GM18508 (cell line): ENCODE data around the gene ANXA3.
"Not testable (repeated sequence)": the region's sequence is repeated elsewhere in the genome, so short reads cannot be mapped to it uniquely, and the experiment has no call there.

Source experiments
- ATAC-seq: cut with Tn5 transposase; IDR thresholded peaks from one replicate; pipeline ENCODE4 v1.9.1; 2021; ENCODE audit warnings: moderate number of reproducible peaks; ENCODE audit not compliant: insufficient read depth, unreplicated experiment

Gene ANXA3

DNA sequence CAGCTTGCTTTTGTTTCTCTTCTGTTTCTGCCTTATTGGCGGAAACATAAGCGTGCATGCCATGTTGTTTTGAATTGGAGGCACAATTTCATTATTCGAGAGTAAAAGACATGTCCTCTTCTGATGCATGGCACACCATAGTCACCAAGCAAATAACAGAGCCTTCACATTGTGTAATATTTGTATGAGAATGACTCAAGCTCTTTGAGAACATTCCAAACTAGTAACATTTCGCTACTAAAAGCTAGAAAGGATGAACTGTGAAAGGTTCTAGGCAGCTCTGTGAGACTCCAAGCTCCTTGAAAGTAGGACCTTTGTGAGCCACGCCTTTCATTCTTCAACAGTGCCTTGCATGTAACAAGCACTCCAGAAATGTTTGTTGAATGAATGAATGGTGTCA lies 9.2 kb upstream of the ANXA3 start:
- ATAC-seq = no peak

DNA sequence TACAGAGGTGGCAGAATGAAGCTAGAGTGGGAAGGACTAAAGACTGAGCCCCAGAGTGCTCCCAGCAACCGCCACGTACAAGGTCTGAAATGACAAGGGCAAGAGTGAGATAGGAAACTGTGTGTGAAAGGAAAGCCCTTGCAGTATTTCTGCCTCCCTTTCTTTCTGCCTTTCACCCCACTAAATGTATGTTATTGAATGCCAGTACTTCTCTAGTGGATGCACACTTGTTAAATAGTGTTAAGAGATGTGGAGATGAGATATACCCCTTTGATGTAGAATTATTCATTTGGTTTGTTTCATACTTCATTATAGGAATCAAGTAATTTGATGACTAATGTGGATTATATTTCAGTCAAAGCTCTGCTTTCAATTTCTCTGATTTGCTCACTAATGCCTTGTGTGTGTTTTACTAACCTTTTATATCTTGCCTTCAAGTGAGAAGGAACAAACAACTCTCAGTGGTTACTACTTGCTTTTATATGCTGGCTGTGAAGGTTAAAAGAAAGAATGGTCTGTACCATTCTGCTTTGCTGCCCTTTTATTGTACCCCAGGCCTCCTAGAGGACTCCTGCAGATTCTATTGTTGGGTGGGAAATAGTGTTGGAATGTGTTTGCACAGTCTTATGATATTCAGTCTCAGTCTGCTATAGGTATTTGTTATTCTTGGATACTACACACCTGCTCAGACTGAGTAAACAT lies 8.0 kb upstream of the ANXA3 start:
- no peak for ATAC-seq

DNA sequence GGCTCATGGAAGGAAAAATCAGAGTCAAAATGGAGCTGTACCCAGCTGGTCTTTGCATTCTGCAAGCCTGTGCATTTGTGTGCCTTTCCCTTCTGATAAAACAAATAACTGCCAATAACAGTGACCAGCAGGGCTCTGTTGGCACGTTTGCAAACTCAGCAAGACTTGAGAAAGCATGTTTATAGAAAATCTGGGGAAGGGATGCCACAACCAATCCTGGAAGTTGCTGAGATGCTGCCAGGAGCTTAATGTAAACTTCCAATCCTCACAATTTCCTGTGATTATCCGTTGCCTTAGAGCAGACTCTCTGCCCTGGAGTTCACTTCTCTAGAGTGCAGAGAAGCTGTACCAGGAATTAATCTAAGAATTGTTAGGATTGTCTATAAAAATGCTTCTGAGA lies 6.9 kb upstream of the ANXA3 start:
- no peak for ATAC-seq

DNA sequence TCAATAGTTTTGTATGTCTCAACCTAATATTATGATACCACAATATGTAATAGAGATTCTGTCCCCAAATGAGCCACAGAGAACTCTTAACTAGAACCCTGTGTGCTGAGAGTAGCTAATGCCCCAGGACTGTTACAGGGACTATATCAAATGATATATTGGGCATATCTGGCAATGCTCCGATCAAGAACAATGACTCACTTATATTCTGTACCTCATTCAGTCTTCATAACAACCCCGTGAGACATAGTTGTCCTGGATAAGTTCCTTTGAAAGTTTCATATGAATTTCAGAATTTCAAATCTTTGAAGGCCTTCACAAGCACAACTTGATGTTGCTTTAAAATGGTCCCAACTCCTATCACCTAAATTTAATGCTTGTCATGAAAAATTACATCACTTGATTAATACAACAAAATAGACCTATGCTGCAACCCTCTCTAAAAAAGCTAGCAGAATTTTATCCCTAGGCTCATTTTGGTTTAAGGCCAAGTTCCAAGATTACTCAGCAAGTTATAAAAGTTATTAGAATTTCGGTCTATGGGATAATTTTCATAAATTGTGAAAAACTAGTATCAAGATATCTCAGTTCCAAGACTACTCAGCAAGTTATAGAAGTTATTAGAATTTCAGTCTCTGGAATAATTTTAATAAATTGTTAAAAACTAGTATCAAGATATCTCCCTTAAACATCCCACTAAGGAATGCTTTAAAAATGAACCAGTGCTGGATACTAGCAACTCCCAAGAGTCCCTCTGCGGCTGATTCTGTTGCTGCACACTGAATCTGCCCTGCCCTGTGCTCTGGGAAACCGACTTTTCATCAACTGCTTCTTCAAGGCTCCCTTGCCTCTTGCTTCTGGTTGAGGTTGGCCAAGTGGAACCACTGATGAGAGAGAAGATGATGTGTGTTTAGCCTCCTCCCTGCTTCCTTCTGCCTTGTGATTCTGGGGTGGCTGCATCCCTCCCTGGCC lies 6.0 kb upstream of the ANXA3 start:
- ATAC-seq = no peak

DNA sequence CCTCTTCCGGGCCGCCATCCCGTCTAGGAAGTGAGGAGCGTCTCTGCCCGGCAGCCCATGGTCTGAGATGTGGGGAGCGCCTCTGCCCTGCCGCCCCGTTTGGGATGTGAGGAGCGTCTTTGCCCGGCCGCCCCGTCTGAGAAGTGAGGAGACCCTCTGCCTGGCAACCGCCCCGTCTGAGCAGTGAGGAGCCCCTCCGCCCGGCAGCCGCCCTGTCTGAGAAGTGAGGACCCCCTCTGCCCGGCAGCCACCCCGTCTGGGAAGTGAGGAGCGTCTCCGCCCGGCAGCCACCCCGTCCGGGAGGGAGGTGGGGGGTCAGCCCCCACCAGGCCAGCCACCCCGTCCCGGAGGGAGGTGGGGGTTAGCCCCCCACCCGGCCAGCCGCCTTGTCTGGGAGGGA lies 3.7 kb upstream of the ANXA3 start:
- ATAC-seq = not testable (repeated sequence)

DNA sequence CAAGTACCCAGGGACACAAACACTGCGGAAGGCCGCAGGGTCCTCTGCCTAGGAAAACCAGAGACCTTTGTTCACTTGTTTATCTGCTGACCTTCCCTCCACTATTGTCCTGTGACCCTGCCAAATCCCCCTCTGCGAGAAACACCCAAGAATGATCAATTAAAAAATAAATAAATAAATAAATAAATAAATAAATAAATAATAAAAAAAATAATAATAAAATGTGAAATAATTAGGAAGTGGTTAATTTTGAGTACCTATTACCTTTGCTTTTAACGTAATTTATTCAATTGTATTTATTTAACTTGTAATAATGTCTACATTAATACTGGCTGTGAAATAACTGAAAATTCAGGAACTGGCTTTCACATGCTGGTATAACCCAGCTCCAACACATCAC lies 2.7 kb upstream of the ANXA3 start:
- not testable (repeated sequence) for ATAC-seq

DNA sequence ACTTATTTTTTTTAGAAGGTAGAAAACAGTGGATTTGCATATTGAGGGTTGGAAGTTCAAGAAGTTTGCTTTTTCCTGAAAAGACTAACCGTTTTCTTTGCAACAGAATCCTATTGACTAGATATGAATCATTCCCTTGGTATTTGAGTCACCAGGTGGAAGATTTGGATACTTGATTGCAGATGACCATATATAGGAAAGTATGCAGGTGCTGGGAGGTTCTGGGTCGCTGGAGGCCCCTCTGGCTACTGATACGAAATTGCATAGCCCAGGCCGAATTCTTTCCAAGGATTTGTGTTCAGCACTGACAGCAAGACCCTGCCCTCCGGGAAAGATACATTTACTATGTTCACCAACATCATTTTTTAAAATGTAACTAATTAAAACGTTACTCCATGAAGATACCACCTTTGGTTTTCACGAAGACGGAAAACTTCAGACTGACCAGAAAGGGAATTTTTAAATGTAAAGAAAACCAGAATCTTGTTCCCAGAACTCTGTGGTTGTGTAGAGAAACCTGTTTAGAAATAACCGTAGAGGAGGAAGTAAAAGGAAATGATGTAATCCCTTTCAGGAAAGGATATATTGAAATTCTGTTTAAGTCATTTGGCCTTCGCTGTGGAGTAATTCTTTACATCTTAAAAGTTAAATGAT lies 946 bp downstream of the ANXA3 start:
- no peak for ATAC-seq

DNA sequence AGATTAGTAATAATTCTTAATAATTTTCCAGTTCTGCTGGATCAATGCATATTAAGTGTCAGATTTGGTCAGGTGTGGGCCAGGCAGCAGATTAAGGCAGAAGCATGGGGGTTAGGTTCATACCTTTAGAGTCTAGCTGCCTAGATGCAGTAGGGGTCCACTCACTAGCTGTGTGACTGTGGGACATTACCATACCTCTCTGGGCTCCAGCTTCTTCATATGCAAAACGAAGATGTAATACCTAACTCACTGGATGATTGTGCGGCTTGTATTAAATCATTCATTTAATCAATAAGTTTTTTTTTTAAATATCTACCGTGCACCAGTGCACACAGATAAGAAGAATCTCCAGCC lies 1.4 kb downstream of the ANXA3 start:
- ATAC-seq = no peak

DNA sequence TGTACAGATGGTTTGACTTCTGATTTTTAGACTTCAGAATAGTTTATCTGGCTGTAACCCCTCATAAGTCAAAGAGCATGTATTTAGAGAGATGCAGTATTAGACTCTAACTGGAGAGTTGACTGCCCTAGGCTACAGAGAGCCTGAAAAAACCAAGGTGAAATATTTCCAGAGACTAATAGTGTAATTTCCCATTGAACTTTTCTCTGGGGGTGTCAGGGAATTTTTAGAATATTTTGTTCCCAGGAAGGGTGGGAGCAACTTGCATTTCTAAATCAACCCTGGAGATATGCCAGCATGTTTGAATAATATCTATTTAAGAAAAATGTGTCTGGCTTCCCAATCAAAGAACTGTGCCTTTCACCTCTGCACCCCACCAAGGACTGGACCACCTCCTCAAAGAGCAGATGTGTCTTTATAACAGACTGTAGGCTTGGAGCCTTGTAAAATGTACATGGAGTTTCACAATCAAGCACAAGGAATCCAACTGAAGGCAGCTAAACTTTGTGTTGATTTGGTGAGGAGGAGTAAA lies 2.0 kb downstream of the ANXA3 start:
- ATAC-seq = no peak

DNA sequence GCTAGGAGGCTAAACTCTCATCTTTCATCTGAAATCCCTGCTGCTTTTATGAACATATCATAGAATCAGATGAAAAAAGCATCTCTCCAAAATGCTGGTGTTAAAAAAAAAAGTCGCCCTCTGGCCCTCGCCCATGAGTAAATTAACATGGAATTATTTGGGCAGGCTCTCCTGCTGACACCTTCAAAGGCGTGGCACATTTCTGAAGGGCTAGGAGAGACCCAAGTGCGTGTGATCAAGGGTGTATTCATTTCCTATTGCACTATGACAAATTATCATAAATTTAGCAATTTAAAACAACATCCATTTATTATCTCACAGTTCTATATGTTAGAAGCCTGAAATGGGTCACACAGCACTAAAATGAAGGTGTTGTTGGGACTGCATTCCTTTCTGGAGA lies 5.1 kb downstream of the ANXA3 start:
- ATAC-seq = no peak

DNA sequence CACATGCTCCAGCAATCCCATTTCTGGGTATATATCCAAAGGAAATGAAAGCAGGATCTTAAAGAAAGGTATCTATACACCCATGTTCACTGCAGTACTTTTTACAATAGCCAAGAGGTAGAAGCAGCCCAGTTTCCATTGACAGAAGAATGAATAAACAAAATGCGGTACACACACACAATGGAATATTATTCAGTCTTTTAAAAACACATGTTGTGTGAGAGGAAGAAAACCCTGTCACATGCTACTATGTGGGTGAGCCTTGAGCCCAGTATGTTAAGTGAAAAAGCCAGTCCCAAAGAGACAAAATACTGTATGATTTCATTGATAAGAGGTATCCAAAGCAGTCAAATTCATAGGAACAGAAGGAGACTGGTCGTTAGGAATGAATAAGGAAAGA lies 6.3 kb downstream of the ANXA3 start:
- no peak for ATAC-seq

DNA sequence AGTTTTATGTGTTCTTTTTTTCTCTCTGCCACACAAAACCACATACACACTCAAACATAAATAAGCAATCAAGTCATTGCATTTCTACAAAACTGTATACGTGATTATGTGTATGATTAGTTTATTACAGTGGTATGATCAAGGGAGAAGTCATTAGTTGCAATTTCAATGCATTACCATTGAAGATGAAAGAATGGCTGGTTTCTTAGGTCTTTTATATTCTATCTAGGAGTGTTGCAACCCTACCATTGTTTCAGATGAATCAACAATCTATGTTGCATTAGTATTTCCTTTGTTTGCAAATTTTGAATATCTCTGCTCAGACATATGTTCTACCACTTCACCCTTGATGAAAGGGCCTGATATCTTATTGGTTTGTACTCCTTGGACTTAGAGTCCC lies 6.8 kb downstream of the ANXA3 start:
- ATAC-seq = no peak

DNA sequence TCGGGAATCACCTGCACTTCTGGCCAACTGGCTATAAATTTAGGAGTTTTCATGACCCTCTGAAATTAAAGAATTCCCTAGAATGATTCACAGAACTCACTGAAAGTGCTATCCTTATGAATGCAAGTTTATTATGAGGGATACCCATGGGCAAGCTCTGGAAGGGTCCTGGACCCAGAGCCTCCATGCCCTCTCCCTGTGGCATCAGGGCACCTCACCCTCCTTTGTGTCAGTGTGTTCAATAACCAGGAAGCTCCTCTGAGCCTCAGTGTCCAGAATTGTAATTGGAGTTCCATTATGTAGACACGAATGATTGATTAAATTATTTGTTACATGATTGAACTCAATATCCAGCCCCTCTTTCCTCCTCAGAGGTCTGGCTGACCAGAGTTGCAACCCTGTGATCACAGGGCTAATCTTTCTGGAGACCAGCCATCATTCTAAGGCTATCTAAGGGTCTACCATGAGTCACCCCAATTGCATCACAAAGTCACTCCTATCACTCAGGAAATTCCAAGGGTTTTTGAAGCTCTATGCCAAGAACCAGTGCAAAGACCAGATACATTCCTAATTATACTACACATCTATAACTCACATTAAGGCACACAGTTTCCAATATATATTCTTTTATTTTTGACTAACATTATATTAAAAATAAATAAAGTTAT lies 8.9 kb downstream of the ANXA3 start:
- ATAC-seq = no peak

DNA sequence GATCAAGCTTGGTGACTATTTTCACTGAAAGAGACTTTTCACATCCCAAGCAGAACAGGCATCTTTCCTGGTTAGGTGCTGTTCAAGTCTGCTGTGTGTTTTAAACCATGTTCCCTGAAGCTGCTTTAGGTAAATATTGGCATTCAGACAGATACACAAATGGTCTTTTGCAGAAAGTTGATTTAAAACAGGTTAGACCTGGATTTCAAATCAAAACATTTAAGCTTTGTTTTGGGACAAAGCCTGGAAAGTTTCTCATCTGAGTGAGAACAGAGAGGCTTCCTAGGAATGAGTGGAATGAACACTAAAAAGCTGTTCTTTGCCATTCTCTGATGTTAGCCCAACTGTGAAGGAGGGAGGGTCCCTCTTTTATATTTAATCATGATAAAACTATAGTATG lies 10.1 kb downstream of the ANXA3 start:
- ATAC-seq = no peak

DNA sequence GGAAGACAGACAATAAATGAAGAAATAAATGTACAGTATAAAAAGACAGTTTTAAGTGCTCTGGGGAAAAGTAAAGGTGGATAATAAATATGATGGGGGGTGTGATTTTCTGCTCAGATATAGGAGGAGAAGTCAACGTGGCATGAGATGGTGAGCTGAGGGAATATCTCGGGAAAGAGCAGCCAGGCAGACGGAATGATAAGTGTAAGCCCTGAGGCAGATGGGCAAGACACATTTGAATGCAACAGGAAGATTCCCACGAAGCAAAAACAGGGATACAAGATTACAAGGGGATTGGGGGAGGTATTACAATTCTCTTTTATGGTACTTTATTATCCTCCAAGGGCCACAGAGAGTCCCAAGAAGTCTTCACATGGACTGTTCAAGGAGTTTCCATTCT lies 11.1 kb downstream of the ANXA3 start:
- ATAC-seq = no peak

DNA sequence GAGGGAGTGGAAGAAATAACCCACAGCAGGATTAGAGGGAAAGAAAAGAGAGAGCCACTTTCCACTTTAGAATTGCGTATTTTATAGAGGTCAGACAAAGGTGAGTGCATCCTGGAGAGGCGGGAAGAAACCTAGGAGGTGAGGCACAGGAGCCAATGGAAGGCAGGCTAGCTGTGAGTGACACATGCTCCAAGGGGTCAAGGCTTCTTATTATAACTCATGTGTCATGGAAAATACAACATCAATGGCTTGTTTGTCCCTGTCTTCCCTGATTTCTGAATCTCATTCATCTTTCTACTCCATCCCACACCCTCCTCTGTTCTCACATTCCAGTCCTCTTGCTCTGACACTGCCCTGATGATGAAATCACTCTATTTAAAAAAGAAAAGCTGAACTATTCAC lies 14.4 kb downstream of the ANXA3 start:
- ATAC-seq = no peak

DNA sequence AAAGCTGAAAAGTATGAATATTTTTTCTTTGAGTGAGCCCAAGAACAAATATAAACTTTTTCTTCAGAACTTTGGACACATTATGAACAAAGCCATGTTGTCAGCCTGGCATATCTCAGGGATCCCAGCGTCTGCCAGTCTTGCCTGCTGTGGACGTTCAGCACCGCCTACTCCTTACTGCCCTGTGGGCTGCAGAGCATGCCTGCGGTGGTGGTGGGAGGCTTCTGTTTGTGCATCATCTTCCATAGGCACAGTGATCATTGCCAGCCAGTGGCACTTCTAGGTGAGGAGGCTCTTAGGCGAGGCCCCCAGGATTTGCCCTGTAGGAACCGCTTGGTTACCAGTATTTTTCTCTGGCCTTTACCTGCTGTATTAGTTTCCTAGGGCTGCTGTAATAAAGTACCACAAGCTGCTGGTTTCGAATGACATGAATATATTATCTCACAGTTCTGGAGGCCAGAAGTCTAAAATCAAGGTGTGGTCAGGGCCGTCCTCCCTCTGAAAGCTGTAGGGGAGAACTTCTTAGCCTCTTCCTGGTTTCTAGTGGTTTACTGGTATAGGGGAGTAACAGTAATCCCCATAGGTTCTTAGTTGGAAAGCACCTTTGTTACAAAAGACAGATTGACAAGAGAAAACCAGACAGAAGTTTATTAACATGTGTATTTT lies 15.4 kb downstream of the ANXA3 start:
- peak; percentile 78 for ATAC-seq

DNA sequence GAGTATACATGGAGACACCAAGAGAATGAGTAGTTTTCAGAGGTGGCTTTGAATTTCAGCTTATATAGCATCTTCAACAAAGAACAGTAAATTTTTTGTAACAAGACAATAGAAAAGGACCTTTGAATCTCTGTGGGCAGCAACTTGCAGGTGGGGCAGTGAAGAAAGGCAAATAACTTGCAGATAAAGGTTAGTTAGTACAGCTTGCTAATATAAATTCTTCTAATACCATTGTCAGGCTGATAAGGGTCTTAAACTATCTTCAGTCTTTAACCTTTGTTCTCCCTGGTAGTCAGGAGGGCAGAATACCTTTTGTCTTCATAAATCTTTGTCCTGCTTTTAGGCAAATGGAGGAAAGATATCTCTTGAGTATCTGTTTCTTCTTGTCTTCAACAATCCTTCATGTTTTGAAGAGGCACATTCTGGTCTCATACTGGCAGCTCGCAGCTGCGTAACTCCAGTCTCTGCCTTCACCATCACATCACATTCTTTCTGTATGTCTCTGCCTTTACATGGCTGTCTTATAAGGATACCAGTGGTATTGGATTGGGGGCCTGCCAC lies 16.0 kb downstream of the ANXA3 start:
- no peak for ATAC-seq

DNA sequence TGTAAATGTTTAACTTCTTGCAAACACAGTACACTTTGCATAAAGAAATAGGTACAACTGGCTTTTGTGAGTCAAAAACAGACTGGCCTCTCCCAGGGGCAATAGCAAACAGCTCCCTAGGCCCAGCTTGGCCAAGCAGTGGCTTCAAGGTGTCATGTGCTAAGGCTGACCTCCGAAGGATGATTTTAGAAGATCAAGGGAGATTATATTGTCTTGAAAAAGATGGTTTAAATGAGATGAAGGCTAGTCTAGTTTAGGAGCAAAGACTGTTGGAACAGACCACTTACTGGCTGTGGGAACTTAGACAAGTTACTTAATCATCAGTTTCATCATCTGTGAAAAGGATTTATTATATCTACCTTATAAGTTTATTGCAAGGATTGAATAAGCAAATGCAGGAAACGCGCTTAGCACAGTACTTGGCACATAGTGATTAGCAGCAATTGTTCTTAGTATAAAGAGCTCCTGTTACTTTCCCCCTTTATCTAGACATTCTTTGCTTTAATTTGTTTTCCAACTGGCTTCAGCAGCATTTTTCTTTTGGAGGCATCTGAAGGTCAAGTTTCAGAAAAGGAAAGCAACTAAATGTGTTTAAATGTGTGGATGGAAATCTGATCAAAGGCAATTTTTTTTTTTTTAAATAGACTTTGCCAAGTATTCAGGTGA lies 17.2 kb downstream of the ANXA3 start:
- ATAC-seq = peak; percentile 69
